DMS79 (cell line): ENCODE results near the gene EPRS1.
"Not testable (repeated sequence)": the region's sequence is repeated elsewhere in the genome, so short reads cannot be mapped to it uniquely, and the experiment has no call there.

Experiments used
- DNase-seq: peaks from one replicate; lab custom pipeline; 2025; lab: John Stamatoyannopoulos, UW

Gene EPRS1

DNA sequence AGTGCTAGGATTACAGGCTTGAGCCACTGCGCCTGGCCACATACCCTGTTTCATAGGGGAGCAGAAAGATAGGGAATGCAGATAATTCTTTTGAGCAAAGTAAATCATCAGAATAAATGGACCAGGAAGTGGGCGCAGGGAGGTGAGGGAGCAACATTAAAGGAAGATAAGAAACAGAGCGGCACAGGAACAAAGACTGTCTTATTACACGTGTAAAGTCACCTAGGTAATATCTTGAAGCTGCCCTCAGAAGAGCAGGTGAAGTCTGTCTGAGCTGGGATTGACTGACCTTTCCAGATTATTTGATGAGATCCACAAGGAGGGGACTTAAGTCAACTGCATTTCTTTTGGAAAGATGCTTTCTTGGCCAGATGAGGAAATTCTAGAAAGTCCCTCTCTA lies 7.7 kb downstream of the EPRS1 start:
- no peak for DNase-seq

GRCh38 chr1:220037810-220038209 lies 8.5 kb downstream of the EPRS1 start:
- not testable (repeated sequence) for DNase-seq

- no peak for DNase-seq
These were observed 13.4 kb downstream of the EPRS1 start for GRCh38 chr1:220032911-220033310.

DNA sequence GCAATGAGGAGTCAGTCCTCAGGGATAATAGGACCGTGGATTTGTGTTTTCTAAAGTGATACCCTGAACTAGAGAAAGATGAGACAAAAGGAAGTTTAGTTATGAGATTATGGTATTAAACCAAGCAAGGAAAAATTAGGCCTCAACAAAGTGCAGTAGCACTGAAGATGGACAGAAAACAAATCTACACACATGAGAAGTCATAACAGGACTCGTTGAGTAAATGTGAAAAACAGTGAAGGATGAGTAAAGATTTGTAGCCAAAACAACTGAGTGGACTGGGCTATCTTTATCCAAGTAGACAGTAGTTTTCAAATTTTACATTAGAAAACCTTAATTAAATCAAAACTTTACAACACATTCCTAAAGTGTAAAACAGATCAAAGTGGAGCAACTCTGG lies 15.0 kb downstream of the EPRS1 start:
- DNase-seq, result no peak

DNA sequence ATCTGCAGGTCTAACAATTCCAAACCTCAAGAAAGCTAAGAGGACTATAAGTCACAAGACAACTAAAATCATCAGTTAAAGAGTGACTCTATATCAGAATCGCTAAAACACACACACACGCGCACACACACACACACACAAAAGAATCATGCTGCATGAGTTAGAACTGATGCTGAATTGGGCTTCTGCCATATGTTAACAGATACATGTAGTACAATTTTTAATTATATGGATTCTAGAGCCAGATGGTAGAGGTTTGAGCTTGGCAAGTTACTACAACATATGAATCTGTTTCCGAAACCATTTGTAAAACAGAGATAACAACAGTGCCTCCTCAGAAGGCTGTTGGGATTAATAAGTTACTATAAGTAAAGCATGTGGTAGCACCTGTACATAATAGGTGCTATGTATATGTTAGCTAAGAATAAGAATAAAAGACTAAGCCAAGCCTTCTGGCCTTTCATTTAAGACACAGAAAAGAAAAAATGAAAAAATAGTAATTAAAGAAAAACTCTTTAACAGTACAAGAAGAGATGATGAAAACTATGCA lies 17.9 kb downstream of the EPRS1 start:
- no peak for DNase-seq

GRCh38 chr1:220019071-220019470 lies 27.2 kb downstream of the EPRS1 start:
- DNase-seq, result no peak

- DNase-seq, result no peak
These were observed 32.8 kb downstream of the EPRS1 start for GRCh38 chr1:220013497-220013896.

GRCh38 chr1:220012259-220012658 lies 34.0 kb downstream of the EPRS1 start:
- DNase-seq, result no peak

DNA sequence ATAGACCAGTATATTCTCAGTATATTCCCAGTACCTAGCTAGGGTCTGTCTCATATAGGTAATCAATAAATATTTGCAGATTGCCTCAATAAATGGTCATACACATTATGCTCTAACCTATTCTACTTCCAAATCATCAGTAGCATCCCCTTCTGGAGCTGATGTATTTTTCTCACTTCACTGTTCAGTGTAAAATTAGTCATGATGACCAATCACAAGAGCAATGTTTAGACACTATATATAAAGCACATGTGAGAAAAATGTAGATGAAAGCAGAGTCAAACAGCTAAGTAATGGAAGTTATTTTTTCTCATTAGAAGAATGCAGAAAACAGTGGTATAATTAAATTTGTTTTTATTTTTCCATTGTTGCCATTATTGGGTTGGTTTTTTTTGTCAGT lies 34.7 kb downstream of the EPRS1 start:
- no peak for DNase-seq

DNA sequence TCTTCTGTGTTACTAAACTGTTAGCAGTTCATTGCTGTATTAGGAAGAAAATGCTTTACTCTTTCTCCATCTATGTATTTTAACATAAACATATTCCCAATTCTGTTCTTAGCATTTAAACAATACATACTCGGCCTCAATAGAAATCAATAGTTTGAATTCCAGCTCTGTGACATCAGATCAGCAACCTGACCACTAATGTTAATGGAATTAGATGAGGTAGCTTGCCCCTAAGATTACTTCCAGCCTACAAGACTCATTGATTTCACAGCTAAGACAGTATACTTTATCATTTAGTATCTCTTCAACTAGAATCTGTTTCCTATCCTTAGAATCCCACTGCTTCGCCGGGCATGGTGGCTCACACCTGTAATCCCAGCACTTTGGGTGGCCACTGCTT lies 38.9 kb downstream of the EPRS1 start:
- DNase-seq, result no peak

- no peak for DNase-seq
These were observed 40.8 kb downstream of the EPRS1 start for GRCh38 chr1:220005489-220005888.

DNA sequence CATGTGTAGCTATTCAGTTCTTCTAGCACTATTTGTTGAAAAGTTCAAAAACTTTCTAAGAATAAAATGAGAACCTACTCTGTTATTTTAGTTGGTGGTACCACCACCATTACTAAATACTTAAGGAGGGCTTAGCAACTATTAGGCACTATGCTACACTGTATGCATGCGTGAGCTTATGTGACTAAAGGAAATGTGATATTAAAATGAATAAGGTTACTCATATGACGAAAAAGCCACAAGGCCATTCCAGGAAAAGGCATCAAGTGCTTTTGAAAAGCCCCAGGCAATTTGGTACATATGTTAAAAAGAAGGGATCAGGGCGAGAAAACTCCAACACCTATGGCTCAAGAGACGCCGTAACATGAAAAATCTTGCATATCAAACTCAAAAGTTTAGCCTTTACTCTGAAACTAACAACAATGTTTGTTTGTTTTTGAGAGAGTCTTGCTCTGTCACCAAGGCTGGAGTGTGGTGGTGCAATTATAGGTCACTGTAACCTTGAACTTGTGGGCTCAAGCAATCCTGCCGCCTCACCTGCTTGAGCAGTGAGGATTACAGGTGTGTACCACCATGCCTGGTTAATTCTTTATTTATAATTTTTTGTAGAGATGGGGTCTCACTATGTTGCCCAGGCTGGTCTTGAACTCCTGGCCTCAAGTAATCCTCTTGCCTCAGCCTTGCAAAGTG lies 42.5 kb downstream of the EPRS1 start:
- no peak for DNase-seq

- DNase-seq, result no peak
These were observed 43.3 kb downstream of the EPRS1 start for GRCh38 chr1:220003015-220003414.

GRCh38 chr1:220001095-220001501 lies 45.2 kb downstream of the EPRS1 start:
- no peak for DNase-seq

GRCh38 chr1:219999821-220000220 lies 46.5 kb downstream of the EPRS1 start:
- no peak for DNase-seq
